GM21529 (cell line): ENCODE results near the gene RBM17.
A peak's percentile ranks its signal among the peaks of the same experiment; 100 is the strongest.
"Not testable (repeated sequence)": the region's sequence is repeated elsewhere in the genome, so short reads cannot be mapped to it uniquely, and the experiment has no call there.

Experiments used
- ATAC-seq: cut with Tn5 transposase; IDR thresholded peaks from one replicate; pipeline ENCODE4 v1.9.1; 2021; ENCODE audit not compliant: unreplicated experiment

The RBM17 gene

DNA sequence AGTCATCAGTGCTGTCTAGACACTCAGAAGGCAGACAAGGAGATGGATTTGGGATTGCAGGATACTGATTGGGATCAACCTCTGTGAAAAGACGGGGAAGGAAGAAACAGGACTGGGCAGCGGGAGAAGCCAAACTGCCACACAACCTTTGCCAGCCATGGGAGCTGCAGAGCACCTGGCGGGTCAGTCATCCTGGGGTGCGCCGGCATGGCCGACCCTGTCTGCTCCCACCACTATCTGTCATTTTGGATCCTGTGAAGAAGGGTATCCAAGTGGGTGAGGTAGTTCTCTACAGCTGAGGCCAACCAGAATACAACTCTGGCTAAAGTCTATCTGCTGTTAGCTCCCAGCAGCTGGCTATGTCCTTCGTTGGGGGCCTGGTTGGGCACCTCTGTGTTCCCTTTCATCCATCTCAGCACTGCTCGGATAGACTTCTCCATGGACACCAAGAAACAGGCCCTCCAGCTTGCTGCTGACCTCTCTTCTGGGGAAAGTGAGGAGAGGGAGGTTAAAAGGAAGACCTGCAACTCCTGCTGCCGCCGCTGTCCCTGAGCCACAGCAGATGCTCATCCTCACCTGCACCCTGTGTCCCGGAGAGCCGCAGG lies 11.7 kb upstream of the RBM17 start:
- ATAC-seq, result no peak

DNA sequence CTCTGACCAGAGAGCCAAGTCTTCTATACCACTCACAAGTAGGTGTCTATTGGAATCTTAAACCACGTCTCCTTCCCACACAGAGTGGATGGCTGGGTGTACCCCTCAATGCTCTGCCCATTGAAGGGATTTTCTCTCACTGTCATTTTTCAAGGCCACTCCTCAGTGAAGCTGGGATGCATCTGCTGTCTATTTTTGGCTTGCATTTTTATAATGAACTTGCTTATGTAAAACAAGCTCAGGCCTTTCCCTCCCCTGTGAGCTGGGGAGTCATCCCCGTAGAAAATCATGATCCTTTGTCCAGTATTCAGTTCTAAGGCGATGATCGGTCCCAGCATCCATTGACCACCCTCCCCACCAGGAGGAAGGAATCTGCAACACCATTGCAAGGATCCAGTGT lies 9.8 kb upstream of the RBM17 start:
- no peak for ATAC-seq

DNA sequence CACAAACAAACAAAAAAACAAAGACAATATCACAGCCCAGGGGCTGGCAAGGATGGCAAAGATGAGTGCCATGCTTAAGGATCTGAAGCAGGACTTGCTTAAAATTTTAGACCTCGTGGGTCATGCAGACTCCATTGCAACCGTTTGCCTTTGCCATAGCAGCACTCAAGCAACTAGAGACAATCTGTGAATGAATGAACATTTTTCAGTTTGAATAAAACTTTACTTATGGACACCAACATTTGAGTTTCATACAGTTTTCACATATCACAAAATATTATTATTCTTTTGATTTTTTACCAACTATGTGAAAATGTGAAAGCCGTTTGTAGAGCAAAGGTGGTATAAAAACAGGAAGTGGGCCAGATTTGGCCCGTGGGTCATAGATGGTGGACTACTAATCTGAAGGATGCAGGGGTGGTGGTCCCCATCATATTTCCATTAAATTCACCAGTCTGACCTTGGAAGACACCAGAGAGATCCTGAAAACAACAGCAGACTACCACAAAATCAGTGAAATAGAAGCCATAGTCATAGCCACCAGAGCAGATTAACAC lies 8.3 kb upstream of the RBM17 start:
- ATAC-seq, result no peak

DNA sequence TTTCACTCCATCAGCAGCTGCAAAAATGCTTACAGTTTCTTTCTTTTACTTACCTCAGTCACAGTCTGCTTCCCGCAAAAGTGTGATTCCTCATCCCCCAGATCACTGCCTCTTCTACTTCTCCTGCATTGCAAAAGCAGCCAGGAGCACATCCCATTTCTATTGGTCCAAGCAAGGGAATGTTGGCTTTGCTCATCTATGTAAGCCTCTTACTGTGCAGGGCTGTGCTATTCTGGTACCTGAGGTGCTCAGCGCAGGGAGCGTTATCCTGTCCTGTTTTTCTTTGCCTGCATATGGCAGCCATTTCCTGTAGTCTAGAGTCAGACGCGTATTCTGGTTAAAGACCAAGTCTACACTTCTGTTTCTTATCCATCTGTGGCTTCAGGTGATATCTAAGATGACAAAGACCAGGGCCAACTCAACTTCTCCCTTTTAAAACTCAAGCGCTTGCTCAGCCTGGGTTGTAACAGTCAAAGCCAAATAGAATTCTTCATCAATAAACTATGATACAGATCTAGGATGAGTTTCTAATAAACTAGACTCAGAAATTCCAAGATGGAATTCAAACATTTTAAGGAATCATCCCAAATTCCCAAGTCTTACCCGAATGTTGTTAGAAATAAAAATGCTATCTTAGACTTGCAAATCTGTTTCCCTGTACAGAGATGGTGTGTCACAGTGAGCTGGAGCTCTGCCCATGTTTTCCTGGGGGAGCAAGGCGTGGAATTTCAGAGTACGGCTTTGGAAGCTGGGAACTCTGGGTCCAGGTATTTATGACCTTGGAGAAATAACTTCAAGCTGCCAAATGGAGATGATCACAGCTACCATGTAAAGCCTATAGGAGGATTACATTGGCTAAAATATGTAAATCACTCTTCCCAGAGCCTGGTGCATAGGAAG lies 6.1 kb upstream of the RBM17 start:
- no peak for ATAC-seq

DNA sequence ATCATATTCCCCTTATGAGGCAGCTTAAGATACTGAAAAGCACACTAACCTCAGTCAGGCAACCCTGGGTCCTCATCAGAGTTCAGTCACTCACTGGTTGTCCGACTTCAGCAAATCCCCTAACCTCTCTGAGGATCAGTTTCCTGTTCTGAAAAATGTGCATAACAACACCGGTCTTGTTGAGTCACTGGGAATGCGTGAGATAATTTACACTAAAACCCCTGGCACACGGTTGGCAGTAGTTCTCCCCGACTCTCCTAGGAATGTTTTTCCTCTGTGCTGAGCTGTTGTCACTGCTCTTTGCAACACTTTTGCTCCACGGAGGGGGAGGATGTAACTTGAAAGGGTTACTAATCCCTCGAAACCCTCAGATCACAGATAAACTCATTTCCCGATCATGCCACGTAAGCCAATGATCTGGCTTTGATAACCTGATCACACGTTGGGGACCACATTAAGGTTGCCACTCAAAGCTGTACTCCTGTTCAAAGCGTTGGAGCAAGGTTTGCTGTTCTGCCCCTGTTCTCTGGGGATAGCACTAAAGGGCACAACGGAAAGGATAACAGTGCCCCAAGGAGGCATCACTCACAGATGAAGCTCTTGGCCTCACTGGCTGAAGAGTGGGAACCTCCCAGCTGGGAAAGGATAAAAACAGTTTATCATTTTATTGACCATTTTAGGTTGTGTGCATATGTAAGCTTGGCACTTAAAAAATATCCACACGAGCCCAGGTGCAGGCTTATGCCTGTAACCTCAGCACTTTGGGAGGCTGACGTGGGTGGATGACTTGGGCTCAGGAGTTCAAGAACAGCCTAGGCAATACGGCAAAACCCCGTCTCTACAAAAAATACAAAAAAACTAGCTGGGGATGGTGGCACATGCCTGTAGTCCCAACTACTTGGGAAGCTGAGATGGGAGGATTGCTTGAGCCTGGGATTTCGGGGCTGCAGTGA lies 5.0 kb upstream of the RBM17 start:
- ATAC-seq, result no peak

DNA sequence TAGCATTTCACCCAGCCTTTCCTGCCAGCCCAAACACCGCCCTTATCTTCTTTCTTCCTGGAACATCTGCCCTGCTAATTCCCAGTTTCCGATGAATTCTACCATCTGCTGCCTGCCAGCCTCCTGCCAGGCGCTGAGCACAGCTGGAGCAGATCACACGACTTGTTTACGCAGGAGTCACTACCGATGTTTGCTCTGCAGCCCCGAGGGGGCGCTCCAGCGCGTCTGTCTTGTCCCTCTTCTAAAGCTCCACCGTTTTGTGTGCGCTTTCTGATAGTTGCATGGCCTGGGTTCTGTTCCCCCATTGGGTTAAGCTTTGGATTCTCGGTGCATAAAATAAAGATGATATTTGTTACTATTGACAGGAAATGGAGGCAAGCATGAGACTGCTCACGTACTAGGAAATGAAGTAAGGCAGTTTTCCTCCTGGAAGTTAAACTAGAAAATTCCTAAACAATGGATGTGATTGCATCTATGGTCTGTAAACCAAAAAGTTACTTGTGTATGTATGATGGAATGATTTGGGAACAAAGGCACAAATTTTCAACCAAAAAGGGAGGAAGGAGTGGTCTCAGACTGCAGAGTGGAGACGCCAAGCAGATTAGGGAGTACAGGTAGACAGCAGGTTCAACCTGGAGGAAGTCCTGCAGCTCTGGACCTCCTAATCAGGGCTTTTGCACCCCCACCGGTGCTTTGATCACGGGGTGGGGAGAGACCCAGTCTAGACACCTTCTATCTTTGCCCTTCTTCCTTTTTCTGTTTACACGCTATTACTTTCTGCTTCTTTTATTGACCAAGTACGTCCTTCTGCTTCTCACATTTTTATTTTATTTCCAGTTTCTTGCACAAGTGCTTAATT lies 2.2 kb upstream of the RBM17 start:
- no peak for ATAC-seq

DNA sequence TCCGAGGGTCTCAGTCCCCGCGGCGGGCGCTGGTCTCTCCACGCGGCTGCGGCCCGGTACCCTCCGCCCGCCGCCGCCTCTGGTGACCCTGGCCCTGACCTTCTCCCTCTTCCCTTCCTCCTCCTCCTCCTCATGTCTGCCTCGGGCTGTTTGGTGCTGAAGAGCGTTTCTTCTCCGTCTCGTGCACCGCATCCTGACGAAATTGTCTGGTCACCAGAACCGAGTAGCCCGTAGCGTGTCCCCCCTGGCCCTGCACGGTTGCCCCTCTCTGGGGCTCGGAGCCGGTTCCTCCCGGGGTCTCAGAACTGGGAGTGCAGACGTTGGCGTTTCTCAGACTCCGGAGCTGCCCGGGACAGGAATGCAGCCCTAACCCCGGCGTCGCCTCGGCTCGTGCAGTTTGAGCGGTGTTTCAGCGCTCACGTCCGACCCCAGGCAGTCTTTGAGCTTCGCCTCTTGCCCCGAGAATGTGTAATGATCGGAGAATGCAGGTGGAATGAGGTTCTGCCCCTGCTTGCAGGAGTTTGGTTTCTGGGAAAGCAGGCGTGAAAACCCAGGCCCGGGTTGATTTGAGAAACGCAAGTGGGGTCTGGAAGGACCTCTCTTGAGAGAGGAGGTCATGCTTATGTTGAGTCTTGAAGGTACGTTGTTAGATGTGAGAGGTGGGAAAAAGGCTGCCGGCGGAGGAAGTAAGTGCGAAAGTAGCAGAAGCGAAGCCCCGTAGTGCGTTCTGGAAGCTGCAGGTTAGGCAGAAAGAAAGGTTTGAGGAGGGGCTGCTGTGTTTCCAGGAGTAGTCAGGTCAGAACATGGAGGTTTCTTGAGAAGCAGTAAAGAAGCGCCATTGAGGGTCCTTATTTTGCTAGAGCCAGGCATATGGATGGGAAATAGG lies 743 bp downstream of the RBM17 start:
- peak; percentile 21 for ATAC-seq

DNA sequence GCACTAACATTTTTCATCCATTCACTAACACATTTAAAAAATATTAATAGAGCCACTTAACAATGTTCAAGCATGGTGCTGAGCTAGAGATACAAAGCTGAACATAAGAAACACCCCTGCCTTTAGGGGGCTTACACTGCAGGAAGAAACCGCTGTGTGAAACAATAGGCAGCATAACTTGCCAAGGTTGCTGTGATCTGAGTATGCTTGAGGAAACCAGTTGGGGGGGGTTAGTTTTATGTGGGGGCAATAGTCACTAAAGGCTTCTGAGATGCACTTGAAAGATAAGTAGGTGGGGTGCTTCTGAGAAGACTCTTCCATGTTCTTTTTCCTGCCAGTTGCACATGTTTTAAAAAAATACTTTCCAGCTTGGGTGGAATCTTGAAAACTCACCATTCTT lies 2.8 kb downstream of the RBM17 start:
- ATAC-seq, result no peak

DNA sequence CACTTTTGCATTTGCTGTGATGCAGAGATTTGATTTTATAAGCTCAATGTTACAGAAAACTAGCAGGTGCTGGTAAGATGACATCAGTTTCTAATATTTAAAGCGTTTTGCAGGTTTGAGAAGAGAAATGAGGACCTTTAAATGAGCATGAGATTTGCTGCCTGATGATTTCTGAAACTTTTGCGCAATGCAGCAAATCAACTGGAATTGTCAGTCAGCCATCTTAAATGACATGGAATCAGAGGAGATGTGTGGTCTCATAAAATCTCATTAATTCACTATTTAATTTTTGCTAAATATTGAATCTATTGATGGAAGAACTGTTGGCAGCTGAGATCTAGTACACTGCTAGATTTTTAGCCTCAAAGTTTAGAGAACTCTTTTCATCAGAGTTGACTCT lies 3.9 kb downstream of the RBM17 start:
- no peak for ATAC-seq

DNA sequence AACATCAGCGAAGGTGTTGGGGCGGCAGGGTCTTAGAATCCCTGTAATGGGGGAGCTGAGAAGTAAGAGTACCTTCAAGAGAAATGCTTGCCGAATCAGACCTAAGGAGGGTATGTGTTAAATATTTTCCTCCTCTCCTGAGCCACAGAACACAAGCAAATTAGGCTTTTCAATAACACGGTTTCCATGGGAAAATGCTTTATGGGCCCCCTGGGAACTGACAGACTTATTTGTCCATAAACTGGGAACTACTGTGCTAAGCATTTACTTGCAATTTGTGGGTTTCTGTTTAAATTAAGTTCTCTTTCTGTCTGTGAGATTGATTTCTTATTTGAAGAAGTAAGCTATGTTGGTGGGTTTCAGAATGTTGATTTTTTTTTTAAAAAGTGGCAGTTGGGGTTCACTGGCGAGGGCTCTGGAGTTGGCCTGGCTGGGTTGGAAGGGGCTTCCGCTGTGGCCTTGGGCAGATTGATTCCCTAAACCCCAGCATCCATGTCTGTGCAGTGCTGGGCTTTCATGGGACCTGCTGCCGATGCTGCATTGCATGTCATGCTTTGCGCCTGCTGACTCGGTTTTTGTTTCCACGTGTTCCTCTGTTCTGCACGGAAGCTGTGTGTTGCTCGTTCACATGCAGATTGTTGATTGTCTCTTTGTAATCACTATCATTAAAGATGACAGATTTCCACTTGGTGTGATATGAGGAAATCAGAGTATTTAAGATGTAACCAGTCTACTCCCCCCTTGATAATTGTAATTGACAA lies 7.2 kb downstream of the RBM17 start:
- no peak for ATAC-seq

DNA sequence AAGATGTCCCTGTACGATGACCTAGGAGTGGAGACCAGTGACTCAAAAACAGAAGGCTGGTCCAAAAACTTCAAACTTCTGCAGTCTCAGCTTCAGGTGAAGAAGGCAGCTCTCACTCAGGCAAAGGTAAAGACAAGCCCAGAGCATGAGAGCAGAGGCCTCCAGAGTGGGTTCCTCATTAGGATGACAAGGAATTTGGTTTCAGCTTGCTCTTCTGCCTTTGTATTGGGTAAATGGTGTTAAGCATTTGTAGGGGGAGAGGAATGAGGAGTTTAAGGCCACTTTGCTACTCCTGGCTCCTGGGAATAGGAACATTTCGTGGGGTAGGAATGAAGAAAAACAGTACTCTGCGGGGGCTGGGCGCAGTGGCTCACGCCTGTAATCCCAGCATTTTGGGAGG lies 8.2 kb downstream of the RBM17 start:
- ATAC-seq, result no peak

DNA sequence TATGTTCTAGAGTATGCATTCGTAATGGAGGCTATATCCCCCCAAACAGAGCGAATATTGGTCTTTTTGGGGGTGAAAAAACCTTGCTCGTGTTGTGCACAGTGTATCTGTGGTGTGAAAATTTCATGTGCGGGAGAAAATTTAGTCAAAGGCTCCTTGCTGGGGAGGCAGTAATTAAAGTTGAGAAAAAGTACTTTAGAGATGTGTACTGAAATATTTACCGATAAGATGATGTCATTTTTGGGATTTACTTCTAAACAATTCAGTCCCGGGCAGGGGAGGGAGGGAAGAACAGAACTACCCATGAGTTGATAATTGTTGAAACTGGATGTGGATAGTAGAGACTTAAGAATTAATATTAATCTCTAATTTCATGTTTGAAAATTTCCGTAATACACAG lies 9.3 kb downstream of the RBM17 start:
- no peak for ATAC-seq

DNA sequence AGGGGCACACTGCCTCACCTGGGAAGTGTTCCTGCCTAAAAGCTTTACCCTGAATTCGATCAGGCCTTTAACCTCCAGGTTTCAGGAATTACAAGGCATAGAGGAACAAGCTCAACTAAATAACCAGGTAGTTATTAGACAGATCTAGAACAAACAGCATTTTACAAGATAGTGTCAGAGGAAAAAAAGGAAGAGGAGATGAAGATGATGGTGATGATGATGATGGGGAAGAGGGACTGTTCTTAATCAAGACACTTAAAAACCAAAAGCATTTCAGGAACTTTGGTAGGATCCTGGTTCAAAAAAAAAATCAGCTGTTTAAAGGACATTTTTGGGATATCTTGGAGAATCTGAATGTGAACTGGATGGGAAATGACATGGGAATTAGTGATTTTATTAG lies 11.5 kb downstream of the RBM17 start:
- ATAC-seq, result no peak

DNA sequence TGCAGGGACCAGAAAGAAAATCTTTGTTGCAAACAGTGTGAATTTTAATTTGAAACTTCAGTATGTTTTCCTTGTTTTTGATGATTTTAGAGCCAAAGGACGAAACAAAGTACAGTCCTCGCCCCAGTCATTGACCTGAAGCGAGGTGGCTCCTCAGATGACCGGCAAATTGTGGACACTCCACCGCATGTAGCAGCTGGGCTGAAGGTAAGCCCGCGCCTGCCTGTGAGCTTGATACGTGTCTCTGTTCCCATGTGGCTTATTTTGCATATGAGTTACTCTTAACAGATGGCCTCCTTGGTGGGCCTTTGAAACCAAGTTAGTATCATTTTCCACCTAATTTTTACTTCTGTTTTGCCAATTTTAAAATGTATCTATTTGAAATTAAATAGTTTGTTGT lies 12.3 kb downstream of the RBM17 start:
- peak; percentile 98 for ATAC-seq

DNA sequence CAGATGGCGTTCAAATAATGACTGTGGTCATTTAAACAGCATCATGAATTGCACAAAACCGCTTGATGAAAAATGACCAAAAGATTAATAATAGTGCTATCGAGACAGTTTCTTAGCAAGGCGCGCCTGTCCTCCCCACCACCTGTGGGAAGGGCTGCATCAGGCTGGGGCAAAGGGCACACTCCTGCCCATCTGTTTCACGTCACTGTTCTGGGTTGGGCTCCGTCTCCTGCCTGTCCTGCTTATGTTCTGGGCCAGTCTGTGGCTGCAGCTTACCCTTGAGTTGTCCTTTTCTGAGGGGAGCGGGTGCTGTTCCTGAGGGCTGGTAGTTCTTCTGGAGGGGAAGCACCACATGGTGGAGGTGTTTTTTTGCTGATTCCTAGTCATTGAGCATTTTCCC lies 13.3 kb downstream of the RBM17 start:
- ATAC-seq, result no peak

DNA sequence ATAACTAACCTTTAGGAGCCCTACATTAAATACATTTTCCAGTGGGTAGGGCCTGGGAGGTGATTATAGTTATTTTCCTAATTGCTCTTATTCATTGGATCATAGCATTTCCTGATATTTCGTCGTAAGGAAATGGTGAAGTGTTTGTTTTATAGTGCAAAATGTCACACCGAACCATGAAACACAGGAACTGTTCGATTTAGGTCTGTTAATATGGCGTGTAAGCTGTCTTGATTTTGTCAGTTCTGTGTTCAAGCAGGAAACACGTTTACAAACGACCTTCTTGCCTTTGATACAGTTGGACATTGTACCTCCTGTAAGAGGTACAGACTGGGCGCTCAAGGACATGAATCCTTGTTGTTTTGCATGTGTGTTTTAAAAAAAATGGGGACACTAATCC lies 14.8 kb downstream of the RBM17 start:
- ATAC-seq, result no peak

DNA sequence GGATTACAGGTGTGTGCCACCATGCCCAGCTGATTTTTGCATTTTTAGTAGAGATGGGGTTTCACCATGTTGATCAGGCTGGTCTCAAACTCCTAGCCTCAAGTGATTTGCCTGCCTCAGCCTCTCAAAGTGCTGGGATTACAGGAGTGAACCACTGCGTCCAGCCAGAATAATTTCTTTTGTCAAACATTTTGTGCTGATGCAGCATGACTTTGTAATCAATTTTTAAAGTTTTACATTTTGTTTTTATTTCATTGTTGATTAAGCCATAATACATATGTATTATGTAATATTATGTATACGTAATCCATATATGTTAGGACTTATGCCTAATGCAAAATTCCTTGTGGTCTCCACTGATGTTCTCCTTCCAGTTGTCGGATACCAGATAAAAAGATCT lies 18.8 kb downstream of the RBM17 start:
- ATAC-seq, result not testable (repeated sequence)

DNA sequence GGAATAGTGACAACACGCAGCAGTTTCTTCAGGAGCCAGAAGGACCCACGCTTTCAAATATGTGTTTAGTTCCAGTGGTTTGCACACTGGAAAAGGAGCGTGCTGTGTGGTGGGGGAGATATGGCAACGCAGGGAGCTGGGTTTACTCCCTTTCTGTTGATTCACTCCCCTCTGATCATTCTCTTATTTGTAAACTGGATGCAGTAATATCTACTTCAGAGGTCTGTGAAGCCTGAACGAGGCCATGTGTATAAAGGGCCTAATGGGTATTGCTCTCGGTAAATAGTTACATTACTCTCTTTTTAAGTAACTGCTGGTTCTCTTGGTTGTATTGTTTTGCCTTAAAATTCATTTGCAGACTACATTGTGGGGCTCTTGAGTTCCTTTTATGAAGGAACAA lies 19.2 kb downstream of the RBM17 start:
- no peak for ATAC-seq
